ENCODE results near the gene BMERB1. TPM values are rescaled to one million over a fixed set of nuclear protein-coding genes. Genes with fewer than 3 reads are reported as not detected.

BMERB1 gene
- total and polyA plus RNA-seq, 9 donors, result 17.8 to 29.2 (median 26.7) TPM

- Histone ChIP-seq H3K27me3 (ENCODE audit: control insufficient read depth, insufficient read depth, low read length) (no peaks in the 10 kb centered on the region), H3K4me3 (ENCODE audit: low read length) (no peak overlapping the region), H3K36me3 (ENCODE audit: control insufficient read depth, insufficient read depth, low read length) (no peaks in the 10 kb centered on the region), H3K4me1 (ENCODE audit: control insufficient read depth, insufficient read depth, low read length) (no peaks in the 10 kb centered on the region), H3K27ac (ENCODE audit: low read length) (no peak overlapping the region), H3K9me3 (replicated peaks; ENCODE audit: control insufficient read depth, low read depth, low read length) (no peaks in the 10 kb centered on the region)
- WGBS (ENCODE audit: insufficient coverage), result 100% methylated on average over 5 of the region's 7 CpGs
- no peak for DNase-seq
Measured at GRCh38 chr16:15482748-15483298, 48.4 kb downstream of the BMERB1 start.

- Histone ChIP-seq H3K4me1 (ENCODE audit: control insufficient read depth, insufficient read depth, low read length) (no peaks in the 10 kb centered on the region), H3K9me3 (replicated peaks; ENCODE audit: control insufficient read depth, low read depth, low read length) (no peaks in the 10 kb centered on the region), H3K36me3 (ENCODE audit: control insufficient read depth, insufficient read depth, low read length) (no peaks in the 10 kb centered on the region), H3K27ac (ENCODE audit: low read length) (no peak overlapping the region), H3K27me3 (ENCODE audit: control insufficient read depth, insufficient read depth, low read length) (no peaks in the 10 kb centered on the region), H3K4me3 (ENCODE audit: low read length) (no peak overlapping the region)
- 78% methylated on average over 1 of the region's 2 CpGs for WGBS (ENCODE audit: insufficient coverage)
- no peak for DNase-seq
Measured at GRCh38 chr16:15483857-15484256, 49.5 kb downstream of the BMERB1 start.

GRCh38 chr16:15484662-15485061 lies 50.3 kb downstream of the BMERB1 start:
- Histone ChIP-seq H3K9me3 (replicated peaks; ENCODE audit: control insufficient read depth, low read depth, low read length) (no peaks in the 10 kb centered on the region), H3K4me1 (ENCODE audit: control insufficient read depth, insufficient read depth, low read length) (no peaks in the 10 kb centered on the region), H3K4me3 (ENCODE audit: low read length) (no peak overlapping the region), H3K36me3 (ENCODE audit: control insufficient read depth, insufficient read depth, low read length) (no peaks in the 10 kb centered on the region), H3K27ac (ENCODE audit: low read length) (no peak overlapping the region), H3K27me3 (ENCODE audit: control insufficient read depth, insufficient read depth, low read length) (no peaks in the 10 kb centered on the region)
- no peak for DNase-seq
- WGBS (ENCODE audit: insufficient coverage), result 89% methylated on average over 4 of the region's 5 CpGs

GRCh38 chr16:15485175-15485574 lies 50.8 kb downstream of the BMERB1 start:
- DNase-seq, result no peak
- 94% methylated on average over 2 of the region's 5 CpGs for WGBS (ENCODE audit: insufficient coverage)
- H3K4me1 ChIP-seq (ENCODE audit: control insufficient read depth, insufficient read depth, low read length), result no peaks in the 10 kb centered on the region

GRCh38 chr16:15486661-15487060 lies 52.3 kb downstream of the BMERB1 start:
- Histone ChIP-seq H3K27ac (ENCODE audit: low read length) (no peak overlapping the region), H3K4me3 (ENCODE audit: low read length) (no peak overlapping the region), H3K9me3 (replicated peaks; ENCODE audit: control insufficient read depth, low read depth, low read length) (no peaks in the 10 kb centered on the region), H3K36me3 (ENCODE audit: control insufficient read depth, insufficient read depth, low read length) (no peaks in the 10 kb centered on the region), H3K4me1 (ENCODE audit: control insufficient read depth, insufficient read depth, low read length) (no peaks in the 10 kb centered on the region), H3K27me3 (ENCODE audit: control insufficient read depth, insufficient read depth, low read length) (no peaks in the 10 kb centered on the region)
- DNase-seq, result no peak
- no CpG with 5 or more reads among the region's 1 CpG for WGBS (ENCODE audit: insufficient coverage)

More at GRCh38 chr16:15485175-15485574, 50.8 kb downstream of the BMERB1 start:
- Histone ChIP-seq H3K9me3 (replicated peaks; ENCODE audit: control insufficient read depth, low read depth, low read length) (no peaks in the 10 kb centered on the region), H3K27me3 (ENCODE audit: control insufficient read depth, insufficient read depth, low read length) (no peaks in the 10 kb centered on the region), H3K27ac (ENCODE audit: low read length) (no peak overlapping the region), H3K36me3 (ENCODE audit: control insufficient read depth, insufficient read depth, low read length) (no peaks in the 10 kb centered on the region), H3K4me3 (ENCODE audit: low read length) (no peak overlapping the region)

GRCh38 chr16:15487336-15488284 lies 53.2 kb downstream of the BMERB1 start:
- WGBS (ENCODE audit: insufficient coverage), result 96% methylated on average over 6 of the region's 12 CpGs
- no peak overlapping the region for H3K27ac ChIP-seq (ENCODE audit: low read length)
- H3K4me1 ChIP-seq (ENCODE audit: control insufficient read depth, insufficient read depth, low read length), result no peaks in the 10 kb centered on the region
- no peaks in the 10 kb centered on the region for H3K9me3 ChIP-seq (replicated peaks; ENCODE audit: control insufficient read depth, low read depth, low read length)
- no peak overlapping the region for H3K4me3 ChIP-seq (ENCODE audit: low read length)
- no peaks in the 10 kb centered on the region for H3K27me3 ChIP-seq (ENCODE audit: control insufficient read depth, insufficient read depth, low read length)
- no peaks in the 10 kb centered on the region for H3K36me3 ChIP-seq (ENCODE audit: control insufficient read depth, insufficient read depth, low read length)
- DNase-seq, result no peak

- Histone ChIP-seq H3K9me3 (replicated peaks; ENCODE audit: control insufficient read depth, low read depth, low read length) (no peaks in the 10 kb centered on the region), H3K4me1 (ENCODE audit: control insufficient read depth, insufficient read depth, low read length) (no peaks in the 10 kb centered on the region), H3K4me3 (ENCODE audit: low read length) (no peak overlapping the region), H3K27me3 (ENCODE audit: control insufficient read depth, insufficient read depth, low read length) (no peaks in the 10 kb centered on the region), H3K27ac (ENCODE audit: low read length) (no peak overlapping the region), H3K36me3 (ENCODE audit: control insufficient read depth, insufficient read depth, low read length) (no peaks in the 10 kb centered on the region)
- WGBS (ENCODE audit: insufficient coverage), result no CpG with 5 or more reads among the region's 3 CpGs
- DNase-seq, result no peak
Measured at GRCh38 chr16:15489016-15489415, 54.6 kb downstream of the BMERB1 start.

GRCh38 chr16:15490123-15490711 lies 55.8 kb downstream of the BMERB1 start:
- DNase-seq, result no peak
- 100% methylated on average over 4 of the region's 5 CpGs for WGBS (ENCODE audit: insufficient coverage)
- H3K27ac ChIP-seq (ENCODE audit: low read length), result no peak overlapping the region

GRCh38 chr16:15491411-15491810 lies 57.0 kb downstream of the BMERB1 start:
- Histone ChIP-seq H3K27ac (ENCODE audit: low read length) (no peak overlapping the region), H3K4me1 (ENCODE audit: control insufficient read depth, insufficient read depth, low read length) (no peaks in the 10 kb centered on the region), H3K9me3 (replicated peaks; ENCODE audit: control insufficient read depth, low read depth, low read length) (no peaks in the 10 kb centered on the region), H3K36me3 (ENCODE audit: control insufficient read depth, insufficient read depth, low read length) (no peaks in the 10 kb centered on the region), H3K27me3 (ENCODE audit: control insufficient read depth, insufficient read depth, low read length) (no peaks in the 10 kb centered on the region), H3K4me3 (ENCODE audit: low read length) (no peak overlapping the region)
- 85% methylated on average over 3 of the region's 4 CpGs for WGBS (ENCODE audit: insufficient coverage)
- DNase-seq, result no peak

More at GRCh38 chr16:15490123-15490711, 55.8 kb downstream of the BMERB1 start:
- H3K27me3 ChIP-seq (ENCODE audit: control insufficient read depth, insufficient read depth, low read length), result no peaks in the 10 kb centered on the region
- no peaks in the 10 kb centered on the region for H3K4me1 ChIP-seq (ENCODE audit: control insufficient read depth, insufficient read depth, low read length)
- H3K4me3 ChIP-seq (ENCODE audit: low read length), result no peak overlapping the region
- H3K36me3 ChIP-seq (ENCODE audit: control insufficient read depth, insufficient read depth, low read length), result no peaks in the 10 kb centered on the region
- H3K9me3 ChIP-seq (replicated peaks; ENCODE audit: control insufficient read depth, low read depth, low read length), result no peaks in the 10 kb centered on the region

- Histone ChIP-seq H3K4me3 (ENCODE audit: low read length) (no peak overlapping the region), H3K9me3 (replicated peaks; ENCODE audit: control insufficient read depth, low read depth, low read length) (no peaks in the 10 kb centered on the region), H3K27ac (ENCODE audit: low read length) (no peak overlapping the region), H3K36me3 (ENCODE audit: control insufficient read depth, insufficient read depth, low read length) (no peaks in the 10 kb centered on the region), H3K4me1 (ENCODE audit: control insufficient read depth, insufficient read depth, low read length) (no peaks in the 10 kb centered on the region), H3K27me3 (ENCODE audit: control insufficient read depth, insufficient read depth, low read length) (no peaks in the 10 kb centered on the region)
- no peak for DNase-seq
- 80% methylated on average over 6 of the region's 8 CpGs for WGBS (ENCODE audit: insufficient coverage)
Measured at GRCh38 chr16:15492091-15492740, 57.8 kb downstream of the BMERB1 start.

All from muscle of leg (tissue), 11 donors.